ENCODE results near the gene STIP1. TPM values are rescaled to one million over a fixed set of nuclear protein-coding genes. Genes with fewer than 3 reads are reported as not detected.

STIP1 gene
- total and polyA plus RNA-seq, 9 of the 15 experiments (the other 6 are each of a cell fraction or from before 2014, with no cell fraction given): 58.1 to 465 (median 346) TPM

GRCh38 chr11:64226507-64227051 is 40.6 kb downstream of the STIP1 start (continued):
- TF ChIP-seq, protein P1, sequence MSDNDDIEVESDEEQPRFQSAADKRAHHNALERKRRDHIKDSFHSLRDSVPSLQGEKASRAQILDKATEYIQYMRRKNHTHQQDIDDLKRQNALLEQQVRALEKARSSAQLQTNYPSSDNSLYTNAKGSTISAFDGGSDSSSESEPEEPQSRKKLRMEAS (CRISPR knock-in tag; IDR thresholded peaks at IDR 0.05): 0 out of 2 replicates have a peak, but pooled peaks have one; percentile 31
- TF ChIP-seq ZKSCAN3 (CRISPR knock-in tag; IDR thresholded peaks at IDR 0.05): no peak
- peak; percentile 27; the same call in 1 of the 2 replicates for TF ChIP-seq ELF4 (CRISPR knock-in tag; IDR thresholded peaks at IDR 0.05)
- no peak for TF ChIP-seq TARDBP (IDR thresholded peaks at IDR 0.05)
- TF ChIP-seq, protein P2, sequence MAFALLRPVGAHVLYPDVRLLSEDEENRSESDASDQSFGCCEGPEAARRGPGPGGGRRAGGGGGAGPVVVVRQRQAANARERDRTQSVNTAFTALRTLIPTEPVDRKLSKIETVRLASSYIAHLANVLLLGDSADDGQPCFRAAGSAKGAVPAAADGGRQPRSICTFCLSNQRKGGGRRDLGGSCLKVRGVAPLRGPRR (CRISPR knock-in tag; IDR thresholded peaks at IDR 0.05): peak; percentile 28; the same call in 1 of the 2 replicates
- TF ChIP-seq COPS2 (conservative IDR thresholded peaks at IDR 0.05): no peak
- TF ChIP-seq BRD4 (IDR thresholded peaks at IDR 0.05): no peak
- TF ChIP-seq ZNF75A (CRISPR knock-in tag; IDR thresholded peaks at IDR 0.05): 0 out of 2 replicates have a peak, but pooled peaks have one; percentile 18
- no peak for TF ChIP-seq NCOA6 (IDR thresholded peaks at IDR 0.05)
- TF ChIP-seq, protein P3, sequence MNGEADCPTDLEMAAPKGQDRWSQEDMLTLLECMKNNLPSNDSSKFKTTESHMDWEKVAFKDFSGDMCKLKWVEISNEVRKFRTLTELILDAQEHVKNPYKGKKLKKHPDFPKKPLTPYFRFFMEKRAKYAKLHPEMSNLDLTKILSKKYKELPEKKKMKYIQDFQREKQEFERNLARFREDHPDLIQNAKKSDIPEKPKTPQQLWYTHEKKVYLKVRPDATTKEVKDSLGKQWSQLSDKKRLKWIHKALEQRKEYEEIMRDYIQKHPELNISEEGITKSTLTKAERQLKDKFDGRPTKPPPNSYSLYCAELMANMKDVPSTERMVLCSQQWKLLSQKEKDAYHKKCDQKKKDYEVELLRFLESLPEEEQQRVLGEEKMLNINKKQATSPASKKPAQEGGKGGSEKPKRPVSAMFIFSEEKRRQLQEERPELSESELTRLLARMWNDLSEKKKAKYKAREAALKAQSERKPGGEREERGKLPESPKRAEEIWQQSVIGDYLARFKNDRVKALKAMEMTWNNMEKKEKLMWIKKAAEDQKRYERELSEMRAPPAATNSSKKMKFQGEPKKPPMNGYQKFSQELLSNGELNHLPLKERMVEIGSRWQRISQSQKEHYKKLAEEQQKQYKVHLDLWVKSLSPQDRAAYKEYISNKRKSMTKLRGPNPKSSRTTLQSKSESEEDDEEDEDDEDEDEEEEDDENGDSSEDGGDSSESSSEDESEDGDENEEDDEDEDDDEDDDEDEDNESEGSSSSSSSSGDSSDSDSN (IDR thresholded peaks at IDR 0.05; ENCODE audit: borderline replicate concordance in 1 of 2, low read depth in 2 of 2, low read length in 2 of 2): no peak
- no peak for TF ChIP-seq THRAP3 (IDR thresholded peaks at IDR 0.05; ENCODE audit: borderline replicate concordance)
- TF ChIP-seq TAF15 (IDR thresholded peaks at IDR 0.05; ENCODE audit: low read depth, low read length): no peak
- TF ChIP-seq ZNF589 (CRISPR knock-in tag; IDR thresholded peaks at IDR 0.05; ENCODE audit: low read depth): no peak
- no peak for TF ChIP-seq HLTF (IDR thresholded peaks at IDR 0.05)
- TF ChIP-seq MBD1 (CRISPR knock-in tag; IDR thresholded peaks at IDR 0.05): no peak
- TF ChIP-seq, protein P4, sequence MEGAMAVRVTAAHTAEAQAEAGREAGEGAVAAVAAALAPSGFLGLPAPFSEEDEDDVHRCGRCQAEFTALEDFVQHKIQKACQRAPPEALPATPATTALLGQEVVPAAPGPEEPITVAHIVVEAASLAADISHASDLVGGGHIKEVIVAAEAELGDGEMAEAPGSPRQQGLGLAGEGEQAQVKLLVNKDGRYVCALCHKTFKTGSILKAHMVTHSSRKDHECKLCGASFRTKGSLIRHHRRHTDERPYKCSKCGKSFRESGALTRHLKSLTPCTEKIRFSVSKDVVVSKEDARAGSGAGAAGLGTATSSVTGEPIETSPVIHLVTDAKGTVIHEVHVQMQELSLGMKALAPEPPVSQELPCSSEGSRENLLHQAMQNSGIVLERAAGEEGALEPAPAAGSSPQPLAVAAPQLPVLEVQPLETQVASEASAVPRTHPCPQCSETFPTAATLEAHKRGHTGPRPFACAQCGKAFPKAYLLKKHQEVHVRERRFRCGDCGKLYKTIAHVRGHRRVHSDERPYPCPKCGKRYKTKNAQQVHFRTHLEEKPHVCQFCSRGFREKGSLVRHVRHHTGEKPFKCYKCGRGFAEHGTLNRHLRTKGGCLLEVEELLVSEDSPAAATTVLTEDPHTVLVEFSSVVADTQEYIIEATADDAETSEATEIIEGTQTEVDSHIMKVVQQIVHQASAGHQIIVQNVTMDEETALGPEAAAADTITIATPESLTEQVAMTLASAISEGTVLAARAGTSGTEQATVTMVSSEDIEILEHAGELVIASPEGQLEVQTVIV (CRISPR knock-in tag; IDR thresholded peaks at IDR 0.05; ENCODE audit: borderline replicate concordance): no peak
- no peak for TF ChIP-seq CXXC5 (CRISPR knock-in tag; IDR thresholded peaks at IDR 0.05)
- TF ChIP-seq PTRF (tag; IDR thresholded peaks at IDR 0.05): no peak
